GM21423 (cell line): ENCODE measurements around the gene SOX6.
"Not testable (repeated sequence)": the region's sequence is repeated elsewhere in the genome, so short reads cannot be mapped to it uniquely, and the experiment has no call there.

ENCODE experiments used
- ATAC-seq: cut with Tn5 transposase; IDR thresholded peaks from one replicate; pipeline ENCODE4 v1.9.1; 2021; ENCODE audit warnings: mild to moderate bottlenecking, moderate library complexity; ENCODE audit not compliant: unreplicated experiment

The SOX6 gene

GRCh38 chr11:16059332-16059731 is 297.0 kb downstream of the SOX6 start:
- no peak for ATAC-seq

- ATAC-seq = no peak
These were observed 297.7 kb downstream of the SOX6 start for GRCh38 chr11:16058671-16059070.

- no peak for ATAC-seq
These were observed 303.6 kb downstream of the SOX6 start for GRCh38 chr11:16052750-16053149.

DNA sequence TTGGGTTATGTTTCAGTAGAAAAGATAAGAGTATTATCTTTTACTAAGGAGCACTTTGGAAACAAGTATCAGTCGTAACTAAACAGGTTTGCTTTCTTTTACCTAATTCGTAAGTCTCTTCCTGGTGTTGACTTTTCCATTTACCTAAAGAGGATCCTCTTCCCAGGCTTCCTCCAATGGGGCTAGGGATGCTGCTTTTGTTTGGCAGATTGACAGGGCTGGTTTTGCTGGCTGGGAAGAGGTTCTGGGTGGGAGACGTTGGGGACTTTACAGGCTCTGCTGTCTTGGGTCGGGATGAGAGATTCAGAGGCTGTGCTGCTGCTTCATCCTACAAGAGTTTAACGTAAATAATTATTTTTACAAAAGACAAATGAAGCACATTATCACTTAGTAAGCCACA is 306.7 kb downstream of the SOX6 start:
- no peak for ATAC-seq

DNA sequence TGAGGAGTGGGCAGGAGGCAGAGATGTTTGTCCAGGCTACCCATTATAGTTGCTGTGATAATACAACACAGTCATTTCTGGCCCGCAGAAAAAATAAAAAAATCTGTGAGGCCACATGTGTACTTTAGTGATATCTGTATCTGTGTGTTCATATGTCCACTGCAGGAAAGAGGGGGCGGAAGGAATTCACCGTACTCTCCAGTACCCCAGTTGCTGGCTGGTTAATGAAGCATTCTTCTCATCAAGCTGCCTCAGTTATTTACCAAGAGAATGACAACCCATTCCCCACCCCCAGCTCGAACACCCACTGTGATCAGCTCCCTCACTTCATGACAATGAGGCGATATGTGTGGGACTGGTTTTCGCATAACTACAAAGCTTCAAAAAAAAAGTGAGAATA is 309.3 kb downstream of the SOX6 start:
- ATAC-seq = no peak

DNA sequence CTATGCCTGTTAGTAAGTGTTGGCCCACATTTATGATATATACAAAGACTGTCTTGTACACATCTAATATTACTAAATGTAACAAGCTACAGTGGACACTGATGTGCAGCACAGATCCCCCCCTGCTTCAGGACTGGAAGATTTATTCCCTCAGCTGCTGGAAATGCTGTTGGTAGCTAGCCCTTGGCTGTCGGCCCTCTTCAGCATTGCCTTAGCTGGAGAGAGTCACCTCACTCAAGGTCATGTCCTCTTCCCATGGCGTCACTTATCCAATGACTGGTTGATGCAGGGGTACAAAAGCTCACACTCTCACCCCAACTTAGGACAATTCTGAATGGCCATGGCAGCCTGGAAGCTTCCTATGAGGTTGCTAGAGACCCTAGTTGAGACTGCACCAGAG is 312.7 kb downstream of the SOX6 start:
- no peak for ATAC-seq

GRCh38 chr11:16041207-16041606 is 315.1 kb downstream of the SOX6 start:
- ATAC-seq = no peak

DNA sequence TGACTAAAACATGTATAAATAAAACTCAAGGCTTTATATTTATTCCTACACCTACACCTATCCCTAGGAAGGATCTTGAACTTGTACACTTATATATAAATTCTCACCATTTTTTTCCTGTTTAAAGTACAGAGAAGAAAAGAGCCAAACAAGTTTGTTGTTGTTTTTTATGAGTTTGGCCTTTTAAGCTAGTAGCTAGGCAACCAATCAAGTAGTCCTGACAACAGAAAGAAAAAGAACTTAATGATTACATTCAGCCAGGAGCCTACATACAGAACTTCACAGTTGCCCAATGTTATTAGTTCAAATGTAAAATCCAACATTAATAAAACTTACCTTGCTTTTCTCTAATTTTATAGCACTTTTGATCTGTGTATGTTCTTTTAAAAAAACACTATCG is 316.2 kb downstream of the SOX6 start:
- ATAC-seq = no peak

DNA sequence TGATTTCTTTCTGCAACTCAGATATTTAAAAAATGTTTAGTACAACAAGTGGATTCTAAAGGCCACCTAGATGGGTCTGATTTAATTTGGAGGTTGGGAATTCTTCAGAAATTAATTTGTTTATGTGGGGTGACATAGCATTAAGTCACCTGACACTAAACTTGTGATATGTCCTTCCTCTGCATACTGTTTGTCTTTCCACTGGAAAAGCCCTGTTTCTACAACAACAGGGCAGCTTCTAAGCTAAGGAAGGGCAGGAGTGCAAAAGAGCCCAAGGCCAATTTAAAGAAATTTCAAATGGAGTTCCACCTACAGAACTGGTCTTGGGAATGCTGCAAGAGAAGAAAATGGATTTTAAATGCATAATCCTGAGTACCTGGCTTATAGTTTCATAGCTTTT is 319.2 kb downstream of the SOX6 start:
- no peak for ATAC-seq

GRCh38 chr11:16036218-16036617 is 320.1 kb downstream of the SOX6 start:
- ATAC-seq = no peak

DNA sequence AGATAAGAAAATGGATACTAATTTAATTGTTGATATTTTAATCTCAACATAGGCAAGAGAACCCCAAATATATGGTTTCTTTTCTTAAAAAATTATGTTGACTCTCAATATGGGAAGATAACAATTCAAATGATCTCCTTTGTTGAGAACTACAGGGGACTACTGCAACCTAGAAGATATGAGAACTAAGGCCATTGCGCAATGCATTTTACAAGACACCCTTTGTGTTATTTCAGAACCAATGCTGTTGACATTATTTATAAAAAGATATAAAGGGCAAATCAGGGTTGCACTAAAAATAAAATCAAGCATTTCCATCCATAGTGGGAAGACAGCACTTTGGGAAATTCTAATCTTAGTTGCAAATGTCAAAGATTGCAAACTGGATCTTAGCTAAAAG is 322.3 kb downstream of the SOX6 start:
- no peak for ATAC-seq

DNA sequence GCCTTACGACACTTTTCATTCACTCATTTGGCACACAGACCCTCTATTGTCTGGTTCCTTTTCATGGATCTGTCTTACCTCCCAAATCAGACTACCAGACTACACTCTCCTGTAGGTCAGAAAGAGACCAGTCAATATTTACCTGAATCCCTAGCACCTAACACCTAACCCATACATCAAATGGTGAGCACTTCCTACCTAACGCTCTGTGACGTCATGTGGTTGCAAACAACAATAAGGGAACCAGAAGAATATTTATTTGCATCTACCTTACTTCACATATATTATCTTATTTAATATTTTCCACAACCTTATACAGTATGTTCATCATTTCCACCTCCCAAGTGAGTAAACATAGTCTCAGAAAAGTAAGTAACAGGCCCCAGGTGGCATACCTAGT is 323.4 kb downstream of the SOX6 start:
- ATAC-seq = no peak

GRCh38 chr11:16031210-16031609 is 325.1 kb downstream of the SOX6 start:
- ATAC-seq = no peak

- no peak for ATAC-seq
These were observed 325.7 kb downstream of the SOX6 start for GRCh38 chr11:16030664-16031063.

- ATAC-seq = not testable (repeated sequence)
These were observed 327.2 kb downstream of the SOX6 start for GRCh38 chr11:16029151-16029550.

- ATAC-seq = no peak
These were observed 327.9 kb downstream of the SOX6 start for GRCh38 chr11:16028419-16028818.

- ATAC-seq = no peak
These were observed 328.7 kb downstream of the SOX6 start for GRCh38 chr11:16027621-16028020.

DNA sequence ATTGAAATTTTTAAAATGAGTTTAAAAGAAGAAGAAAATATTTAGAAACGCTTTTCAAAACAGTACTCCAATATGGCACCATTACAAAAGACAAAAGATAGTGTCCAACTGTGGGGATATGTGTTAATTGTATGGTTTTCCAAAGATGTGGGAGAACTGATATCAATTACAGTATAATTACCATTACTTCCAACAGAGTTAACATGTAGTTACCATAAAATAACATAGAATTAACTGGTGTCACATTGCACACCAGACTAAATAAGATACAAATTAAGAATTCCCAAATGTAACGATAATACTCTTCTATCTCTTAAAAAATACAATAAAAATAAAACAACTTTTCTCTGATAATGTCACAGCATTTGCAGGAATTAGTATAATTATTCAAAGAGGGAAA is 329.5 kb downstream of the SOX6 start:
- no peak for ATAC-seq

DNA sequence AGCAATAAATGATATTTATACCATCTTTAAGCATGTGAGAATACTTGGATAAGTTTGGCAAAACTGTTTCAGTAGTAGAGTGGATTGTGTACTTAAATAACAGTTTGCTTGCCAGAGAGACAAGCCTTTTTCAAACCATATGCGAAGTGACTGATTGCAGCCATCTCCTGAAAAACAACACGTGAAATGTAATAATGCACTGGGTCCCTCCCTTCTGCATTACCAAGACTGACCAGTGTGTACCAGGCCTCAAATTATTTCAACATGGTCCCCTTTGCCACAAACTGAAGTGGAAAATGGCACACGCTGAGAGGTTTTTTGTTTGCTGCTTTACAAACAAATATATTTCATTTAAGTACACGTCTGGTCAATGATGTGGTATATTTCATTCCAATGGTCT is 337.4 kb downstream of the SOX6 start:
- no peak for ATAC-seq

DNA sequence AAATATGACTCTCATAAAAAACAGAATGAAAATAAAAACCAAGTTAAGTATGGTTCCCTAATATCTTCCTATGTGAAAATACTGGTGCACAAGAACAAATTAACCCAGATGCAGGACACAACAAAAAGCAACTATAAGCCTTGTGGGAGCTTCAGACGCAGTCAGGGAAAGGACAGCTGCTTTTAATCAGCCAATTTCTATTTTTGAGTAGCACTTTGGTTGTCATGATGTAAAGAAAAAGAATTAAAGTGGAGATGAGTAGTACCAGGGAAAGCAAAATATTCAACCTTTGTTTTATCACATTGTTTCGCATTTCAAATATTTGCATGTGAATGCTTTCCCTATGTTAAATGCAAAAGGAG is 339.9 kb downstream of the SOX6 start:
- no peak for ATAC-seq

GRCh38 chr11:16015741-16016467 is 340.4 kb downstream of the SOX6 start:
- ATAC-seq = no peak

DNA sequence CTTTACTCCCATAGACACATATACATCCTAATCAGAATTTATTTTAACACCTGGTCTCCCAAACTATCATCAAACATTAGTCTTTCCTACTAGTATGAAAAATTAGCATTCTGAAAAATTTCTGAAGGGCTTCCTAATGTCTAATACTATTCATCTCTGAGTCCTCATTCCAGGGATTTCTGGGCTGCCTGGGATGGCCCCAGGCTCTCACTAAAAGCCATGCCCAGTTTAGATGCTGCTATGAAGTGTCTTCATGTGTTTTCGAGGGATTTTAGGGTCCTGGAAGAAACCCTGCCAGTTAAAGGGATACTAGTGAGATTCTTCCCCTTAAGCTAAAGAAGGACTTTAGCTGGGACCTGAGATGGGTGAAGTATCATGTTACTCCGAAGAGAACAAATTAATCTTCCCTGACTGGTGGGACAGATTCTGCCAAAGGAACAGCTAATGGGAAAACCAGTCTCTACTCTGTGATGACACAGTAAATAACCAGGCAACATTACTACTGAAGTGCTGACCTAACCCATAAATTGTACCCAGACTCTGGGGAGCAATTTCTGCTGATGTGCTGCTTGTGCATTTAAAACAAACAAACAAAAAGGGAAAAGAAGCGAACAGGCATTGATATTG is 342.6 kb downstream of the SOX6 start:
- no peak for ATAC-seq

DNA sequence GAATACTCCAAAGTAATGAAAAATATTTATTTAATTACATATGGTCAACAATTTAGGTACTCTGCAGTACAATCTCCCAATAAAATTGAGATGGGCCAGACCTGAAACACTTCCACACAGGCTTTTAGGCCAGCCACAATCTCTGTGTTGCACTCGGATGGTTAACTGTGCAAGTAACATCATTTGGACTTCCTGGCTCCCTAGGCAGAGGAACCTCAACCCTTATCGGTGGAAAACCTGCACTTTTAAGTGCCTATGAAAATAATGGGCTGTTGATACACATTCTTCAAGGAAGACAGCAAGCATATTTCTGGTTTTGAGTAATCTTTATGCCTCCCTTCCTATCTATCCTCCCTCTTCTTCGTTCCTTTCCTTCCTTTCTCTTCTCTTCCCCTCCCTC is 343.1 kb downstream of the SOX6 start:
- no peak for ATAC-seq
